GM18867 (cell line): ENCODE results near the gene ZNF879.

Experiments used
- ATAC-seq: cut with Tn5 transposase; IDR thresholded peaks from one replicate; pipeline ENCODE4 v1.9.1; 2021; ENCODE audit warnings: mild to moderate bottlenecking, moderate library complexity; ENCODE audit not compliant: unreplicated experiment

ZNF879 gene

DNA sequence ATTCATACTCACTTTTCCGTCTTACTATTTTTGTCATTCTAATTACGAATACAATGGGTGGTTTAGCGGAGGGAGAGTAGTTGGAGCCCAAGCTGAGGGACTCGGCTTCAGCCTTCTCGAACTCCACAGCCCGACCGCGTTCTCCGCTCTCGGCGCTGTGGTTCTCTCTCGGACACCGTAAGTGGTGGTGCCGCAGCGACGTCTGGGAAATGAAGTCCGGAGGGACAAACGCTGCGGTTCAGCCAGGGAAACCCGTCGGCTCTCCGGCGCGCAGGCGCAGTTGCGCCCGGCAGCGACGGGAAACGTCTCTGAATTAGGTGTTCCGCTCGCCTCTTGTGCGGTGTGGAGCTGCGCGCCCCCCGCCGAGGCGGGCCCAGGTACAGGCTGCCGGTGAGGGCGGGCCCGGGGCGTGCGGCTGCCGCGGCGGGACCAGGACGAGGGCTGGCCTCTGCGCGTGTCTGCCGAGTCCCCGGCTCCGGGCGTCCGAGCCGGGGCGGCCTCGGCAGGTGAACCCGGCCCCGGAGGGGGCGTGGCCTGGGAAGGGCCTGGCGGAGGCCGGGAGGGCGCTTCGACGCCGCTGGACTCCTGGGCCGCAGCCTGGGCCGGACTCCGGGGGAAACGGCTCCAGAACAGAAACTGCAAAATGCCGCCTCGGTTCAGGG lies at the start of gene ZNF879:
Gene ZNF879, plus strand, starts transcription at position 277 of the 662 bp plus-strand sequence. CDS start 1,201 bp downstream, outside the sequence.
- peak; percentile 64 for ATAC-seq

DNA sequence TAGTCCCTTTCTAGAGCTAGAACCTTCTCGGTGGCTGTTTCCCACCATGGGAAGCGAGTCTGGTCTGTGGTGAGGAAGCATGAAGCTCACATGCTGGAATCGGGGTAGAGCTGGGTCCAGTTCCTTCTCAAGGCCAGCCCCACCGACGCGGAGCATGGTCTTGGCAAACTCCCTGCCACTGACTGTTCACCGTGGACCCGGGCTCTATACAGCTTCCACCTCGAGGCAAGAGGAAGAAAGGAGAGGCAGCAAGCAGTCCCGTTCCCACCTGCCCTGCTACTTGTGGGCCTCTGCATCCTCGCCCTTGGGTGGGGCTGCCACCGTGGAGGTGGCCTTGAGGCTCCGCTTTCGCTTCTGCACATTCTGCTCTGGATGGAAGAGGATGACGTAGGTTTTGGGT lies 42.2 kb upstream of the ZNF879 start:
- no peak for ATAC-seq

DNA sequence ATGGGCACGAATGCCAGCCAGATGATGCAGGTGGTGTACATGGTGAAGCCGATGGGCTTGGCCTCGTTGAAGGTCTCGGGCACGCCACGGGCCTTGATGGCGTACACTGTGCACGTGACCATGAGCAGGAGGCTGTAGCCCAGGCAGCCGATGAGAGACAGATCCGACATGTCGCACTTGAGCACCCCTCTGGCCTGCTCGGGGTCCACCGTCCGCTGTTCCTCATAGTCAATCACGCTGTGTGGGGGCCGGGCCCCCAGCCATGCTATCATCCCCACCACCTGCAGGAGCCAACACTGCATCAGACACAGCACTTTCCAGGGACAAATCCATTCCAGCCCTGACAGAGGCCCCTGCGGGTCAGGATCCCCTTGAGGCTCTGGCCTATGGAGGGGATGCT lies 40.7 kb upstream of the ZNF879 start:
- ATAC-seq: no peak

DNA sequence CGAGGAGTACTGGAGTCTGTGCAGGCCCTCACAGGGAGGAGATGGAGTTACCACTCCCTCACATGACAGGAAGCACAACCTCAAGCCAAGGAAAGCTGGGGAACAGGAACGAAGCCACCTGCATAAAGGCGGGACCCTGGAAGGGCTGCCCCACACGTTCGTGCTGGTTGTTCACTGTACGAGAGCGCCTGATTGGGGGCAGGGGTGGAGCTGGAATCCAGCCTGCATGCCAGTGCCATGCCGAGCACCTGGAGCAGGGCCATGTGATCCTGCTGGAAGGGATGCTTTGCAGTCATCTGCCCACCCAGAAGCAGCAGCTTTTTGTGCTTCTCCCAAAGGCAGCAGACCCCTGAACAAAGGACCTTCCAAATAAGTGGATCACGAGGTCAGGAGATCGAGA lies 39.9 kb upstream of the ZNF879 start:
- ATAC-seq: no peak

DNA sequence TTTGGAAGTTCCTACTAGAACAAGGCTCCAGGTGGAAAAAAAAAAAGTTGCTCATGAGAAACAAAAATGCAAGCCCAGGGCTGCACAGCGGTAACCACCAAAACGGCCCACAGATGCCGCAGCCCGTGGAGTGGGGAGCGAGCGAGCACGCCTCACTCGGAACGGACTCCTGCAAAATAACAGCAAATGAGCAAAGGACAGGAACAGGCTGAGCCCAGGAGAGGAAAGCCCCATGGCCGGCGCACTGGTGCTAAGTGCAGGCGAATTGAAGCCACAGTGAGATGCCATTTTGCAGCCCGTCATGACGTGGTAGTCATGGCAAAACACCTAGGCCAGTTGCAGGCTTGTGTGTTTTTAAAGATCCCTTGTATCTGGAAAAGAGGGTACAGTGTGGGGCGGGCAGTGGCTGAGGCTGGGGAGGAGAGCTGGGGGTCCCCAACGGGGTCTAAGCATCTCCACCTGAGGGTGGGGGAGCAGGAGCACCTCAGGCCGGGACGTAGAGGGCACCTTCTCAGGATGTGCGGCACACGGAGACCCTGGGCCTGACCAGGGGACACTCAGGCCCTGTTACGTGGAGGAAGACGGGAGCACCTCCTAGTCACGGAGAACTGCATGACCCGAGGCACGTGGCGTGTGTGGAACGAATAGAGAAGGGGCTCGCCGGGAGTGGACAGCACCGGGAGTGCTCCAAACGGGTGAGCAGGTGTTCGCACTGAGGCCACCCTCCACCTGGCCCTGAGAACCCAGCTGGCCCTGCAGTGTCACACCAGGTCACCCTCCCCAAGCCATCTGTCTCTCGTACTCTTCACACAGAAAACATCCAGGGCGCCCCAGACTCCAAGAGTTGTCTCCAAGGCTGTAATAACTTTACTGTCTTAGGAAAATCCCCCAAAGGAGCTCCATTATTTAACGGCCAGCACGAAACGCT lies 39.2 kb upstream of the ZNF879 start:
- no peak for ATAC-seq

DNA sequence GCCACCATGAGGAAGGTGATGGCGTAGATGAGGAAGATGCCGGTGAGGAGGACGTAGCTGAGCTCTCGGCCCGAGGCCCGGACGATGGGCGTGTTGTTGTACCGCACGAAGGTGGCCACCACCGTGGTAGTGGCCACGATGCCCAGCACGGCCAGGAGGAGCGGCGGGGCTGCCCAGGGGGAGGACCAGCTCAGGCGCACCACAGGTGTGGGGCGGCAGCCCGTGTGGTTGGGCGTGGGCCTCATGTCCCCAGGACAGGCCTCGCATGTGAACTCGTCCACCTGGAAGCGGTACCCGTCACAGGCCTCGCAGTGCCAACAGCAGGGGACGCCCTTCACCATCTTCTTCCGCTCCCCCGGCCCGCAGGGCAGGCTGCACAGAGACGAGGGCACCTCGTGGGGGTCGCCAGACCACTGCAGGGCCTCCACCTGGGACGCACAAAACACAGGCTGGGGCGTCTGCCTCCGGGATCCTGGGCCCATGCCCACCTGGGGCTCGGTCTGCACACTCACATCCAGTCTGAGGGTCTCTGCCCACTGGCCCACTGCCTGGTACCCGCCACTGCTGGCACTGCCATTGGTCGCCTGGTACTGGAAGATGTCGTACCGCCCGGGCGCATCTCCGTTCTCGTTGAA lies 37.2 kb upstream of the ZNF879 start:
- no peak for ATAC-seq

DNA sequence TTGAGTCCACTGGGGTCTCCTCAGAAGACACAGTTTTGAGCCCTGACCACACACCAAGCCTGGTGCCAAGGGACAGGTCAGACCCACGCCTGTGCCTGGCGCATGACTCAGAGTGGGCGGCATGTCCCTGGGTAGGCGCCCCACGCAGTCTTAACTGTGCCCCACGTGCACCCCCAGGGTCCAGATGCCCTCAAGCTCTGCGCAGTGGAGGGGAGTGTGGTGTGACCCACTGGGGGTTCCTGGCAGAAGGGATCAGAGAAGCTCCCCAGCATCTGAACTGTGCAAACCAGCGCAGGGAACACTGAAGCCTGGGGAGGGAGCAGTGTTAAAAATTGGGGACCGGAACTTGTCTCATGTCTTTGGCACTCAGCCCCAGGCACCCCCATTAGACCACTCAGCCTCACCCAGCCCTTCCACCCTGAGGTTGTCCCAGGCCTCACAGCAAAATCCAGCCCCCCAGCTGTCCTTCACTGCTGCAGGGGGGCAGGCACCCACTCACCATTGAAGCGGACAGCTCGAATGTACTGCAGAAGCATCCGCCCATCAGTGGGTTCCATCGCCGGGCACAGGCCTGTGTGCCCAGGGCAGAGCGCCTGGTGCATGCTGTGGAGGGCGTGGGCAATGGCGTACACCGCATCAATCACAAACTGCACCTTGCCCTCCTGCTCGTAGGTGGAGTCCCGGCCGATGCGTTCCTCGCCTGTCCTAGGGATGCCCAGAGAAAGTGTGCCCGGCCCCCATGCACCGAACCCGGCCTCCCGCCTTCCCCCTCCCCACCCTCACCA lies 35.0 kb upstream of the ZNF879 start:
- ATAC-seq: no peak

DNA sequence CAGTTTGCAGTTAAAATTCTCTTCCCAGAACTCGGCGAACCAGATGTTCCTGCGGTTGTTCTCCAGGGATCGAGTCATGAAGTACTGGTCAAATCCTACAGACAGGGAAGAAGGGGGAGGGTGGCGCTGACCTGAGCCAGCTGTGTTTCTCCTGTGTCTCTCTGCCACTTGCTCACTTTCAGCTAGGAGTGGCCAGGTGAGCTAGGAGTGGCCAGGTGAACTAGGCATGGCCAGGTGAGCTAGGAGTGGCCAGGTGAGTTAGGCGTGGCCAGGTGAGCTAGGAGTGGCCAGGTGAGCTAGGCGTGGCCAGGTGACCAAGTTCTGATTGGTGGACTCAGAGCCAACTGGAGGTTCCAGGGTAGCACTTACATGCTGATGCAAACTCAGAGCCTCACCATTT lies 34.3 kb upstream of the ZNF879 start:
- ATAC-seq: no peak

DNA sequence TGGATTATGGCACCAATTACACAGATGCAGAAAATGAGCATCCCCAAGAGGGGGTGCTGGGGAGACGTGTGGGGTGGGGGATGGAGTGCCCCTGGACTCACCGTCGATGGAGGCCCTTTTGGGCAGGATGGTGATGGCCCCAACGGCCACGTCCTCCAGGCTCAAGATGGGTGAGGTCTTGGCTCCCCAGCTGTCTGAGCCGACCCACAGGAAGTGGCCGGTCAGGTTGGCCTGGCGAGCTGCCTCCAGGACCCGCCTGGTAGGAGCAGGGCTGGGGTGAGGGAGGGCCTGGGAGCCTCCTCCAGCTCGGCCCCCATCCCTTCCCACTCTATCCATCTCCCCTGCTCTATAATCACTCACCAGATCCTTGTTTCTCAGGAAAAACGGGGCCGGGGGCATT lies 33.1 kb upstream of the ZNF879 start:
- ATAC-seq: no peak

DNA sequence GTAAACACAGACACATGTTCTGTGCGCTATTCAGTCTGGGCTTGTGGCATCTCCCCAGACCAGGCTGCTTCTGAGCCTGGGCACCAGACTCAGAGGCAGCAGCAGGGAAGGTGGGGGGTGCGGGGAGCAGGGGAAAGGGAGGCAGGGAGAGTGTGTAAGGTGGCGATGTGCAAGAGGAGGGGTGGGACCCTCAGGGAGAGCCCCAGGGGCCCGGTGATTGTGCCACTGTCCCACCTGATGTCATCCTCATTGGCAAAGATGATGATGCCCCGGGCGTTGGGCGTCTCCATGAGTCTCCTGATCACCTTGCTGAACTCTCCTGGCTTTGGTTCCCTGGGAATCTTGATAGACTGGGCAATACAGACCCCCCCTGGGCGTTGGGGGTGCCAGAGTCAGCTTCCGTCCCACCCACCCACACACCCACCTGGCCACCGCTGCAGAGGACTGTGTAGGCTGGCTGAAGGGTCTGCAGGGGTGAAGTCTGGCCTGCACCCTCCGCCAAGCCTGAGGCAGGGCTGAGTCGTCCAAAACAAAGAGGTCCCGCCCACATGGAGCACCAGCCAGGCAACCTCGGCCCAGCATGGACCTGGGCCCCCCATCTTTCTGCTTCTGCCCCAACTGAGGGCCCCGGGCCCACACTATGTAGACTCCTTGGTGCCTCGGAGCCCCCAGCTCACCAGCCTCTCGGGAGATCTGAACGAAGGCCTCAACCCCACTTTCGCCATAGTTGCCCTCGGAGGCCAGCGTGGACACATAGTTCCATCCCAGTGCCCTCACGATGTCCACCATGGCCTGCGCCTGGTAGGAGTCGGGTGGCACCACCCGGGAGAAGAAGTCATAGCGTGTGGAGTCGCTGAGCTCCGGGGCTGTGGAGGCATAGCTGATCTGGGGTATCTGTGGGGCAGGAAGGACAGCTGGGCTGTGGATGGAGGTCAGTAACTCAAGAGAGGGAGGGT lies 32.1 kb upstream of the ZNF879 start:
- no peak for ATAC-seq

DNA sequence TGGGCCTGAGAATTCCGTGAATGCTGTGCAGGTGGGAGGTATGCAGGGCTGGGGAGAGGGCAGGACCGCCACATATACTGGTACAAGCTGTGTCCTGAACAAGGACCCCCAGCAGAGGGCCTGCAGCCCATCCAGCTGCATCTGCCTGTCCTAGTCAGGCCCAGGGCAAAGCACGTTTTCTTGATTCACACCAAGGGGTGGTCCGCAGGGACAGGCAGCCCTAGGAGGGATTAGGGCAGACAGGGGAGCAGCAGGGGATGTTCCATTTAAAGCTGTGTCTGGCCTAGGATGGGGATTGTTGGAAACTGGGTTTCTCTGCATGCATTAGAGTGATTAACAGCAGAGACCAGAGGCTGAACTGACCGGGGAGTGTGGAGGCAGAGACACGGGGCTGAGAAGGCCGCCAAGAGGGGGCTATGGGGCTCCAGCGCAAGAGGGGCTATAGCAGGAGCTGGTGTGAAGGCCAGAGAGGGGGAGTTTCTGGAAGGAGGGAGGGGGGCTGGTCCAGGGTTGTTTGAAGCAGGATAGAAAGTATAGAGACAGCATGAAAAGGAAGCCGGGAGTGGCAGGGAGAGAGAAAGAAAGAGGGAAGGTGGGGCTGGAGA lies 31.2 kb upstream of the ZNF879 start:
- ATAC-seq: no peak

DNA sequence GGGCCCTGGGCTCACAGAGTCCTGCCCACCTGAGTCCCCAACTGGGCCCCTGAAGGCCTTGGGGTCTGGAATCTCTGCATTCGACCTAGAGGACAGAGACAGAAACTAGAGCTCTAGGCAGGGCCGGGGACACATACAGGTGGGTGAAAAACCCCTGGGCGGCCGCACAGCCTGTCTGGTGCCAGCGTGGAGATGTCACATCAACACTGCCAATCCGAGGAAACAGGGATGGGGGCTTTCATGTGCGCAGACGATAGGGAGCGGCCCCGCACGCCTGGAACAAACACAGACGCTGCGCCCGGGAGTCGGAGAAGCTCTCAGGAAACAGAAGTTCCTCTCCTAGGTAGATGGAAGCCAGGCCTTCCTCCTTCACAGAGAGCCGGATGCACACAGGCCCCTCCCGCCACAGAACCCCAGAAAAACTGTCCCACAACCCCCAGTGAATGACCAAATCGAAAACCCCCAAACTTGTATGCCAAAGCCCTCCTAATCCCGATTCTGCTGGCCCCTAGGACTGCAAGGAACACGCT lies 30.3 kb upstream of the ZNF879 start:
- ATAC-seq: no peak

DNA sequence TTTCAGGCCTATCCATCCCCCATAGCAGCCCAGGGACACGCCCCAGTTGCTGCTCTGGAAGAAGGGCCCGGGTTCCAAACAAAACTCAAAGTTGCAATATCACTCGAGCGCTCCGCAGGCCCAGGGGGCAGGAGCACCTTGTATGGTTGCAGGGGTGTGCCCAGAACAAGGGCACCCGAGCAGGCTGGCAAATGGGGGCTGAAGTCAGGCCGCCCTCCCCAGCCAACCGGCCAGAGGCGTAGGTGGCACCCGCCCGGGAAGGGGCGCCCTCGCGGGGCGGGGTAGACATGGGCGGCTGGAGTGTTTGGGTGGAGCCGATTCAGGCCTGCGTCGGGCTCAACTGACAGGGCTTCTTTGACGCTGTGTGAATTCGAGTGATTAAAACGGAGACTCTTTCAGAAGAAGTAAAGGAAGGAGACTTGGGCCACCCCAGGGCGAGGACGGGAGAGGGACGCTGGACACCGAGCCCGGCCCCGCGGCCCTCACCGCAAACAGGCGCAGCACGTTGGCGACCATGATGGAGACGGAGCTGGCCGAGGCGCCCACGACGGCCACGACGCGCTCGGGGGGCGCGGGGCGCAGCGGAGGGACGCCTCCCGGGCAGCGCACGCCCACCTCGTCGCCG lies 29.5 kb upstream of the ZNF879 start:
- no peak for ATAC-seq

DNA sequence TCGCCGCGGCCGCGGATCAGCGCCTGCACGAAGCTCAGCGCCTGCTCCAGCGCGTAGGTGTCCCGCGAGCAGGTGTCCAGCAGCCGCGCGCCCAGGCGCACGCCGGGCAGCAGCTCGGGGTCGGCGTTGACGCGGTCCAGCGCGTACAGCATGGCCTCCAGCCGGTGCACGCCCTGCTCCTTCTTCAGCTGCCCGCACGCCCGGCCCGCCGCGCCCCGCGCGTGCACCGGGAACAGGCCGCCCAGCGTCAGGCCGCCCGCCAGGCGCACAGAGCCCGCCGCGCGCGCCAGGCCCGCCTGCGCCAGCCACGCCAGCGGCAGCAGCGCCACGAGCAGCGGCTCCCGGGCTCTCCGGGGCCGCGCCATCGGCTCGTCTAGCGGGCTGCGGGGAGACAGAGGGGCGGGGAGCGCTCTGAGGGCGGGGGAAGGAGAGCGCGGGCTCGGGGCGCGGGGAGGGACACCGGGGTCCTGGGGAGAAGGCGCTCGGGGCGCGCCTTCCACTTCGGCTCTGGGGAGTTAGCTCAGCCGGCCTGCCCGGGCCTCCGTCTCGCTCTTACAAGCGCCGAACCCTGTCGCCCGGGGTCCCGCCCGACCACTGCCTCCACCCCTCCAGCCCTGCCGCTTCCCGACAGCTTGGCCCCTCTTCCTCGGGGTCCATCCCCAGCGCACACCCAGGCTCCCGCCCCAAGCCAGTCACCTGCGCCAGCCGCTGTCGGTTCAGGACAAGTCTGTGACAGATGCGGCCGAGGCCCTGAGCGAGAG lies 28.8 kb upstream of the ZNF879 start, which contains the start of gene GRM6:
Gene GRM6, minus strand, starts transcription at position 741 of the 761 bp plus-strand sequence. Its CDS starts 376 bp downstream, at position 365.
- ATAC-seq: no peak

DNA sequence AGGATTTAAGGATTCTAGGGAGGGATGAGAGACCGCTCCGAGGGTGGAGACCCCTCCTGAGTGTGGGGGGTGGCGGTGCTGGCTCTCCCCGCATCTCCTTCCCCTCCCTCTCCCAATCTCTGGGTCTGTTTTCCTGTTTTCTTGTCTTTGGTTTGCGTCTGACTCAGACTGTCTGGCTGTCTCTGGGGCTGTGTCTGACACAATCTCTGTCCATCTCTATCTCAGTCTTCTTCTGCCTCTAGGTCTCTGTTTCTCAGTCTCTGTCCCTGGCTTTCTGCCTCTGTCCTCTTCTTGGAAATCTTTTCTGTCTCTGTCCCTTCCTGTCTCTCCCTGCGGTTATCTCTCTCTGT lies 28.3 kb upstream of the ZNF879 start:
- ATAC-seq: no peak

DNA sequence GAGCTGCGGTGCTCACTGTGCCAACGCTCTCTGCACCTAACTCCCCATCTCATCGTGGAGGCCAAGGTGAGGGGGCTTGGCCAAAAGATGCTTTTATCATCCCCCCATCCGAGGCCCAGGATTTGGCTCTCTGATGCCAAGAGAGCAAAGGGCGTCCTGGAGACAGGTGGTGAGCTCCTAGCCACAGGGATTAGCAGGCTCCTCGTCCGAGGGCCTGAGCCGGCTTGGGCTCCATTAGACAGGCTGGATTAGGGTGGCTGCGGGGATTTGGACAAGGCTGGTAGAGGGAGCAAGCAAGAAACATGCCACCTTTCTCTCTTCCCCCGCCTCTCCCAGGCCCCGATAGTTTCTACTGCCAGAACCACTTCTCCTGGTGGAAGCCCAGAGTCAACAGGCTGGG lies 27.4 kb upstream of the ZNF879 start:
- no peak for ATAC-seq

DNA sequence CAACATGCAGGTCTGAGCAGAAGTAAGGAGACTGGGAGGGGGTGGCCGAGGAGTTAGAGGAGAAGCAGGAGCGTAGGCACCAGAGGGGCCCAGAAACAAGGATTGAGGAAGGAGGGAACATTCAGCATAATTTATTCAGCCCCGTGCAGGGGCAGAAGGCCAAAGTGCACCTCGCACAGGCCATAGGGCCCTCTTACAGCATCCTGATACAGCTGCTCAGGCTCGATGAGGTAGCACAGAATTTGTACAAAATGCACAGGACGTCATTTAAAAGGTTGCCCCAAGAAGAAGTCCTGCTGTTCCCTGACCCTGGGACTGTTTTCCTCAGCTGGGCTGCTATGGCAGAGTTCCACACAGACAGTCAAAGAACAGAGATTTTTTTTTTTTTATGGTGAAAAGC lies 26.4 kb upstream of the ZNF879 start:
- ATAC-seq: no peak

DNA sequence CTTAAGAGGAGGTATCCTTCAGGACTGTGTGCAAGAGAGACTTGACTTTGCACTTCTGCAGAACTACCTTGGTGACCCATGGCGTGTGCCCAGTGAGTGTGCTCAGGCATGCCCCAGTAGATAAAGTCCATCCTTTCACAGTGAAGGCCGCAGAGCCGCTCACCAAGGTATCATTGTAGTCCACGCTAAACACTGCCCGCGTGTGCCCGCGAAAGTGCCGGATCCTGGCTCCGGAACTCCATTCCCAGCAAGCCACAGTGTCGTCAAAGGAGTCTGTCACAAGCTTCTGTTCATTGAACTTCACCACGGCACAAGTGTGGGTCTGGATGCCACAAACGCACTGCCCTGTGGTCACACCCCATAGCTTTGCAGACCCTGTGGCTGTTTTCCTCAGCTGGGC lies 25.2 kb upstream of the ZNF879 start:
- ATAC-seq: no peak
